Panc1 (cell line): Measurements from ENCODE around the gene UNC80. TPM values are rescaled to one million over a fixed set of nuclear protein-coding genes. Genes with fewer than 3 reads are reported as not detected.

Experiments used
- ATAC-seq: fragments of 200-7000 bp; cut with Tn5 transposase; 2 replicates; pipeline ENCODE4 v1.9.1; 2020; ENCODE audit warnings: mild to moderate bottlenecking, moderate library complexity
- BruUV-seq: library from RNA; stranded (reverse); fragments of 400-500 nt; replicated peaks from 2 replicates; lab custom pipeline; 2021; lab: Mats Ljungman, UMichigan
- CTCF ChIA-PET: fragments of 300-600 bp; sonication (Branson Sonifier 250); formaldehyde crosslinking; loops from one replicate; lab custom pipeline; 2022; ENCODE audit warnings: antibody characterized with exemption; lab: Charles Lee
- POLR2A ChIA-PET: fragments of 300-600 bp; sonication (Branson Sonifier 250); formaldehyde crosslinking; loops from one replicate; lab custom pipeline; 2022; ENCODE audit warnings: antibody characterized with exemption; lab: Charles Lee
- DNase-seq: peaks from one replicate; pipeline ENCODE4 v3.0.0-alpha.2; 2010; ENCODE audit warnings: low read depth, low spot score
- H3K27ac ChIP-seq: 2 replicates; pipeline ENCODE4 v1.5.1; 2011; ENCODE audit warnings: mild to moderate bottlenecking, low read length, inconsistent platforms
- H3K27me3 ChIP-seq: fragments of 200-500 bp; sonication (Bioruptor generic); 2 replicates; pipeline ENCODE4 v1.6.0; 2014; ENCODE audit warnings: low read length, inconsistent platforms; ENCODE audit not compliant: control insufficient read depth, insufficient read depth
- H3K36me3 ChIP-seq: fragments of 200-500 bp; sonication (Bioruptor generic); 2 replicates; pipeline ENCODE4 v1.5.1; 2014; ENCODE audit warnings: inconsistent platforms, mild to moderate bottlenecking, low read length, moderate library complexity; ENCODE audit not compliant: control insufficient read depth, insufficient read depth
- H3K4me1 ChIP-seq: 2 replicates; pipeline ENCODE4 v1.5.1; 2011; ENCODE audit warnings: inconsistent platforms, mild to moderate bottlenecking, low read length, moderate library complexity; ENCODE audit not compliant: control insufficient read depth, insufficient read depth
- H3K4me3 ChIP-seq, 2 experiments: 2 replicates each; pipeline ENCODE4 v1.5.1; 2011 to 2012; ENCODE audit warnings: low read depth in 2 of 2, low read length in 2 of 2, mild to moderate bottlenecking in 2 of 2, inconsistent platforms in 1 of 2, moderate library complexity in 1 of 2
- H3K9me3 ChIP-seq: fragments of 200-500 bp; sonication (Bioruptor generic); 2 replicates; pipeline ENCODE4 v1.5.1; 2014; ENCODE audit warnings: low read depth, mild to moderate bottlenecking, inconsistent platforms, low read length, moderate library complexity; ENCODE audit not compliant: control insufficient read depth, insufficient read depth
- POLR2AphosphoS5 ChIP-seq: IDR thresholded peaks from 2 replicates; pipeline ENCODE4 v1.6.1; 2012; ENCODE audit warnings: mild to moderate bottlenecking, low read depth, low read length, moderate library complexity
- SIN3A ChIP-seq: IDR thresholded peaks from 2 replicates; pipeline ENCODE4 v1.6.1; 2012; ENCODE audit warnings: low read depth, mild to moderate bottlenecking, low read length, moderate library complexity, borderline replicate concordance; ENCODE audit not compliant: insufficient read depth
- TCF7L2 ChIP-seq: IDR thresholded peaks from 2 replicates; pipeline ENCODE4 v1.6.1; 2011; ENCODE audit warnings: mild to moderate bottlenecking, low read depth, low read length, inconsistent platforms
- in situ Hi-C: cut with HindIII; loops from 2 replicates; pipeline ENCODE4 v1.10.0; 2016; ENCODE audit warnings: low sequenced_read_pairs, low pct_unique_long_range_greater_than_20kb
- intact Hi-C: fragments of 100-400 bp; cut with micrococcal nuclease; formaldehyde crosslinking; loops from one replicate; pipeline ENCODE4 v1.10.0; 2022; ENCODE audit not compliant: unreplicated experiment
- total RNA-seq: library from RNA; stranded (reverse); gene quantifications from one replicate; pipeline ENCODE4 v1.2.1, GENCODE V29; 2021; ENCODE audit not compliant: unreplicated experiment
- TF ChIP-seq, protein P1 (sequence below), 2 experiments: IDR thresholded peaks; 2 replicates each; pipeline ENCODE4 v1.6.1; 2011 to 2012; ENCODE audit warnings: low read depth in 2 of 2, control low read depth in 1 of 2, low read length in 1 of 2, mild to moderate bottlenecking in 1 of 2, moderate library complexity in 1 of 2; ENCODE audit not compliant: insufficient read depth in 1 of 2
- TF ChIP-seq, protein P2 (sequence below): fragments of 450-650 bp; IDR thresholded peaks from 2 replicates; pipeline ENCODE4 v1.5.1; 2017; ENCODE audit warnings: mild to moderate bottlenecking

The UNC80 gene
- total RNA-seq, 1 experiment from 2014 or later, result 0.08 TPM

DNA sequence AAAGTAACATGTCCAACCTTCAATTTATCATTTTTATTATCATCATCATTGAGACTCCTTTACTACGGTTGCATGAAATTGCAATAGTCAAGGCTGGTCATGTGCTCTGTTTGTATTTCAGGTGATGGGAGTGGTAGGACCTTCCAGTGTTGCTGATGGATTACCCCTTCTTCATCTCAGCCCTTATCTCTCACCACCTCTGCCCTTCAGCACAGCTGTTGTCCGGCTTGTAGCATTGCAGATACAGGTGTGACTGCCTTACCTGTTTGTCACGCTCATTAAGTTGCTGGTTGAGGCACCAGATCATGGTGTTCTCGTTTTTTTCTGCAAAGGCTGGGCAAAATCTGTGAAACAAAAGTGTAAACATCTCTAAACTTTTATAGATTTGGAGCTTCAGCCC, 199.1 kb downstream of the UNC80 start:
- H3K9me3 ChIP-seq, result no peaks in the 10 kb centered on the region
- no peak for ATAC-seq
- no TSS peak for BruUV-seq
- TF ChIP-seq, protein P1, sequence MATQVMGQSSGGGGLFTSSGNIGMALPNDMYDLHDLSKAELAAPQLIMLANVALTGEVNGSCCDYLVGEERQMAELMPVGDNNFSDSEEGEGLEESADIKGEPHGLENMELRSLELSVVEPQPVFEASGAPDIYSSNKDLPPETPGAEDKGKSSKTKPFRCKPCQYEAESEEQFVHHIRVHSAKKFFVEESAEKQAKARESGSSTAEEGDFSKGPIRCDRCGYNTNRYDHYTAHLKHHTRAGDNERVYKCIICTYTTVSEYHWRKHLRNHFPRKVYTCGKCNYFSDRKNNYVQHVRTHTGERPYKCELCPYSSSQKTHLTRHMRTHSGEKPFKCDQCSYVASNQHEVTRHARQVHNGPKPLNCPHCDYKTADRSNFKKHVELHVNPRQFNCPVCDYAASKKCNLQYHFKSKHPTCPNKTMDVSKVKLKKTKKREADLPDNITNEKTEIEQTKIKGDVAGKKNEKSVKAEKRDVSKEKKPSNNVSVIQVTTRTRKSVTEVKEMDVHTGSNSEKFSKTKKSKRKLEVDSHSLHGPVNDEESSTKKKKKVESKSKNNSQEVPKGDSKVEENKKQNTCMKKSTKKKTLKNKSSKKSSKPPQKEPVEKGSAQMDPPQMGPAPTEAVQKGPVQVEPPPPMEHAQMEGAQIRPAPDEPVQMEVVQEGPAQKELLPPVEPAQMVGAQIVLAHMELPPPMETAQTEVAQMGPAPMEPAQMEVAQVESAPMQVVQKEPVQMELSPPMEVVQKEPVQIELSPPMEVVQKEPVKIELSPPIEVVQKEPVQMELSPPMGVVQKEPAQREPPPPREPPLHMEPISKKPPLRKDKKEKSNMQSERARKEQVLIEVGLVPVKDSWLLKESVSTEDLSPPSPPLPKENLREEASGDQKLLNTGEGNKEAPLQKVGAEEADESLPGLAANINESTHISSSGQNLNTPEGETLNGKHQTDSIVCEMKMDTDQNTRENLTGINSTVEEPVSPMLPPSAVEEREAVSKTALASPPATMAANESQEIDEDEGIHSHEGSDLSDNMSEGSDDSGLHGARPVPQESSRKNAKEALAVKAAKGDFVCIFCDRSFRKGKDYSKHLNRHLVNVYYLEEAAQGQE (IDR thresholded peaks at IDR 0.05; ENCODE audit: insufficient read depth in 1 of 2, low read depth in 2 of 2, low read length in 1 of 2), result no peak
- TF ChIP-seq POLR2AphosphoS5, result no peak
- TF ChIP-seq TCF7L2, result no peak
- TF ChIP-seq, protein P2, sequence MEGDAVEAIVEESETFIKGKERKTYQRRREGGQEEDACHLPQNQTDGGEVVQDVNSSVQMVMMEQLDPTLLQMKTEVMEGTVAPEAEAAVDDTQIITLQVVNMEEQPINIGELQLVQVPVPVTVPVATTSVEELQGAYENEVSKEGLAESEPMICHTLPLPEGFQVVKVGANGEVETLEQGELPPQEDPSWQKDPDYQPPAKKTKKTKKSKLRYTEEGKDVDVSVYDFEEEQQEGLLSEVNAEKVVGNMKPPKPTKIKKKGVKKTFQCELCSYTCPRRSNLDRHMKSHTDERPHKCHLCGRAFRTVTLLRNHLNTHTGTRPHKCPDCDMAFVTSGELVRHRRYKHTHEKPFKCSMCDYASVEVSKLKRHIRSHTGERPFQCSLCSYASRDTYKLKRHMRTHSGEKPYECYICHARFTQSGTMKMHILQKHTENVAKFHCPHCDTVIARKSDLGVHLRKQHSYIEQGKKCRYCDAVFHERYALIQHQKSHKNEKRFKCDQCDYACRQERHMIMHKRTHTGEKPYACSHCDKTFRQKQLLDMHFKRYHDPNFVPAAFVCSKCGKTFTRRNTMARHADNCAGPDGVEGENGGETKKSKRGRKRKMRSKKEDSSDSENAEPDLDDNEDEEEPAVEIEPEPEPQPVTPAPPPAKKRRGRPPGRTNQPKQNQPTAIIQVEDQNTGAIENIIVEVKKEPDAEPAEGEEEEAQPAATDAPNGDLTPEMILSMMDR, result no peak
- TF ChIP-seq SIN3A, result no peak
- no peak overlapping the region for H3K27ac ChIP-seq
- H3K4me1 ChIP-seq, result no peaks in the 10 kb centered on the region
- intact Hi-C loops, result no loop called here
- H3K4me3 ChIP-seq, result no peak overlapping the region
- H3K36me3 ChIP-seq, result no peaks in the 10 kb centered on the region
- ChIA-PET POLR2A (no interaction called here), CTCF (no interaction called here)
- H3K27me3 ChIP-seq, result peaks cover 3% of the 10 kb centered on the region
- in situ Hi-C loops, result no loop called here
- DNase-seq, result no peak

DNA sequence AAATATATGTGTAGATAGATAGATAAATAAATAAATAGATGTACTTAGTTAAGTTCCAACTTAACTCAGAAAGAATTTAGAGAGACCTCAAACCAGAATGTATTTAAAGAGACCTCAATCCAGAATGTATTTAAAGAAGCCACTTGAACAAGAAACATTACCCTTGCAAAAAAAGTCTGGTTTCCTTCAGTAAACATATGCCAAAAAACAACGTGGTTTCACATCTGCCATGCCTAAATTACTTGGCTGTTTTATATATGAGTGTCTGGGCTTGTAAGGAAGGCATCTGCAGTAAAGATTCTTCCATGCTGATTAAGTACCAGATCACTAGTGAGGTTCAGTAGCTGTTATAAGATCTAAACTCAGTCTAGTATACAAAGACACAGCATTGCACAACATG, 201.7 kb downstream of the UNC80 start:
- POLR2A ChIA-PET, result no interaction called here
- Histone ChIP-seq H3K4me3 (no peak overlapping the region), H3K27ac (no peak overlapping the region), H3K36me3 (no peaks in the 10 kb centered on the region), H3K4me1 (no peaks in the 10 kb centered on the region), H3K27me3 (no peaks in the 10 kb centered on the region; the same call in none of the 2 replicates), H3K9me3 (no peaks in the 10 kb centered on the region)
- ATAC-seq (no peak), DNase-seq (no peak)
- intact Hi-C loops, result no loop called here
- BruUV-seq, result no TSS peak
- CTCF ChIA-PET, result no interaction called here
- TF ChIP-seq TCF7L2 (no peak), POLR2AphosphoS5 (no peak), SIN3A (no peak)
- TF ChIP-seq, protein P1 (IDR thresholded peaks at IDR 0.05; ENCODE audit: insufficient read depth in 1 of 2, low read depth in 2 of 2, low read length in 1 of 2), result no peak
- TF ChIP-seq, protein P2, result no peak
- in situ Hi-C loops, result no loop called here
